Thyroid gland (tissue), 4 donors: ENCODE results near the gene TMEM131L.

Source experiments
- CTCF ChIP-seq, 6 experiments: fragments of 200-600 bp in 3 of 6; fragments of 450-650 bp in 3 of 6; sonication (generic) in 3 of 6; IDR thresholded peaks; one replicate each; pipeline ENCODE4 v1.5.1; 2016 to 2019; ENCODE audit warnings: antibody characterized with exemption in 6 of 6, mild to moderate bottlenecking in 2 of 6, inconsistent platforms in 1 of 6, moderate library complexity in 1 of 6
- POLR2A ChIP-seq, 2 donors: fragments of 450-650 bp; IDR thresholded peaks; one replicate each; pipeline ENCODE4 v1.6.1; 2017; ENCODE audit warnings: antibody characterized with exemption in 2 of 2, mild to moderate bottlenecking in 2 of 2, moderate library complexity in 1 of 2

GRCh38 chr4:153638999-153639398, 172.8 kb downstream of the TMEM131L start:
- TF ChIP-seq CTCF (IDR thresholded peaks at IDR 0.05) (no peak), POLR2A (IDR thresholded peaks at IDR 0.05) (no peak)
